ENCODE data around the gene FAM114A1. TPM values are rescaled to one million over a fixed set of nuclear protein-coding genes. Genes with fewer than 3 reads are reported as not detected.
"Not testable (repeated sequence)": the region's sequence is repeated elsewhere in the genome, so short reads cannot be mapped to it uniquely, and the experiment has no call there.

Gene FAM114A1
- total RNA-seq, 2 experiments from 2014 or later, result 0.16 to 0.20 TPM

- H3K4me1 Mint-ChIP-seq (ENCODE audit: low read depth), result peaks cover 23% of the 10 kb centered on the region
- no peak overlapping the region for H3K27ac Mint-ChIP-seq
- no peak for DNase-seq
- ChIA-PET CTCF (no interaction called here), POLR2A (no interaction called here)
- H3K36me3 Mint-ChIP-seq (ENCODE audit: low read depth), result no peaks in the 10 kb centered on the region
- intact Hi-C loops (cut with micrococcal nuclease), result no loop called here
- no peak for TF ChIP-seq CTCF (IDR thresholded peaks at IDR 0.05)
- ATAC-seq, result peak; percentile 91
- no peak overlapping the region for H3K4me3 Mint-ChIP-seq
- H3K9me3 Mint-ChIP-seq, result no peaks in the 10 kb centered on the region
- H3K27me3 Mint-ChIP-seq, result no peaks in the 10 kb centered on the region
Measured at GRCh38 chr4:38939165-38939564, 71.6 kb downstream of the FAM114A1 start.

- Mint-ChIP-seq H3K27ac (no peak overlapping the region), H3K9me3 (no peaks in the 10 kb centered on the region), H3K4me3 (no peak overlapping the region), H3K27me3 (no peaks in the 10 kb centered on the region), H3K36me3 (ENCODE audit: low read depth) (no peaks in the 10 kb centered on the region), H3K4me1 (ENCODE audit: low read depth) (peaks cover 23% of the 10 kb centered on the region)
- ATAC-seq (peak; percentile 48), DNase-seq (no peak)
- POLR2A ChIA-PET, result interaction anchor here (1.0 kb wide), 1 partner anchor 10 kb away, joined by 3 read pairs; no protein-coding TSS in a partner anchor
- CTCF ChIA-PET, result interaction anchor here (1.2 to 1.8 kb wide), 3 partner anchors 9 to 194 kb away, joined by 3 to 6 read pairs (median 4); no protein-coding TSS in a partner anchor
- no peak for TF ChIP-seq CTCF (IDR thresholded peaks at IDR 0.05)
- intact Hi-C loops (cut with micrococcal nuclease), result no loop called here
Measured at GRCh38 chr4:38940476-38940875, 72.9 kb downstream of the FAM114A1 start.

GRCh38 chr4:38941906-38942305, 74.3 kb downstream of the FAM114A1 start:
- H3K27me3 Mint-ChIP-seq; H3K9me3 Mint-ChIP-seq; intact Hi-C loops (cut with micrococcal nuclease); POLR2A ChIA-PET; H3K36me3 Mint-ChIP-seq (ENCODE audit: low read depth); H3K27ac Mint-ChIP-seq; ATAC-seq; DNase-seq; H3K4me3 Mint-ChIP-seq: not testable (repeated sequence)
- peaks cover 23% of the 10 kb centered on the region for H3K4me1 Mint-ChIP-seq (ENCODE audit: low read depth)
- CTCF ChIA-PET, result interaction anchor here (0.9 to 2.0 kb wide), 5 partner anchors 8 to 193 kb away, joined by 3 to 6 read pairs (median 4); no protein-coding TSS in a partner anchor

- Mint-ChIP-seq H3K4me1 (ENCODE audit: low read depth) (peaks cover 22% of the 10 kb centered on the region), H3K27me3 (no peaks in the 10 kb centered on the region), H3K9me3 (no peaks in the 10 kb centered on the region), H3K4me3 (no peak overlapping the region), H3K36me3 (ENCODE audit: low read depth) (no peaks in the 10 kb centered on the region), H3K27ac (no peak overlapping the region)
- POLR2A ChIA-PET, result no interaction called here
- intact Hi-C loops (cut with micrococcal nuclease), result no loop called here
- ATAC-seq (no peak), DNase-seq (no peak)
- CTCF ChIA-PET, result no interaction called here
- no peak for TF ChIP-seq CTCF (IDR thresholded peaks at IDR 0.05)
Measured at GRCh38 chr4:38943343-38943742, 75.7 kb downstream of the FAM114A1 start.

- DNase-seq, result no peak
- ChIA-PET CTCF (no interaction called here), POLR2A (no interaction called here)
- no peak for TF ChIP-seq CTCF (IDR thresholded peaks at IDR 0.05)
- no peak overlapping the region for H3K27ac Mint-ChIP-seq
- no peaks in the 10 kb centered on the region for H3K36me3 Mint-ChIP-seq (ENCODE audit: low read depth)
- no peaks in the 10 kb centered on the region for H3K9me3 Mint-ChIP-seq
- ATAC-seq, result no peak
- intact Hi-C loops (cut with micrococcal nuclease), result no loop called here
- H3K4me1 Mint-ChIP-seq (ENCODE audit: low read depth), result peaks cover 21% of the 10 kb centered on the region
- no peak overlapping the region for H3K4me3 Mint-ChIP-seq
- H3K27me3 Mint-ChIP-seq, result no peaks in the 10 kb centered on the region
Measured at GRCh38 chr4:38944440-38944839, 76.8 kb downstream of the FAM114A1 start.
